AG04449 (cell line): ENCODE results near the gene PPL.

Source experiments
- CTCF ChIA-PET: fragments of 350-600 bp; formaldehyde crosslinking; extraction: SDS; loops from one replicate; lab custom pipeline; 2021; ENCODE audit warnings: antibody characterized with exemption; lab: Yijun Ruan, JAX
- POLR2A ChIA-PET: fragments of 400-600, 350-600 bp; formaldehyde crosslinking; extraction: SDS; loops from one replicate; lab custom pipeline; 2020; ENCODE audit warnings: antibody characterized with exemption, inconsistent platforms; lab: Yijun Ruan, JAX
- DNase-seq: peaks from one replicate; pipeline ENCODE4 v3.0.0-alpha.2; 2010; ENCODE audit warnings: low read depth, low spot score
- H3K4me3 ChIP-seq: 2 replicates; pipeline ENCODE4 v1.5.1; 2011; ENCODE audit warnings: low read depth, mild to moderate bottlenecking, control low read depth, low read length
- TF ChIP-seq, protein P1 (sequence below): IDR thresholded peaks from one replicate; pipeline ENCODE4 v1.5.1; 2011; ENCODE audit warnings: mild to moderate bottlenecking, moderate library complexity, low read length, control low read depth, inconsistent platforms; ENCODE audit not compliant: insufficient read depth; ENCODE audit errors: missing control alignments

The PPL gene

DNA sequence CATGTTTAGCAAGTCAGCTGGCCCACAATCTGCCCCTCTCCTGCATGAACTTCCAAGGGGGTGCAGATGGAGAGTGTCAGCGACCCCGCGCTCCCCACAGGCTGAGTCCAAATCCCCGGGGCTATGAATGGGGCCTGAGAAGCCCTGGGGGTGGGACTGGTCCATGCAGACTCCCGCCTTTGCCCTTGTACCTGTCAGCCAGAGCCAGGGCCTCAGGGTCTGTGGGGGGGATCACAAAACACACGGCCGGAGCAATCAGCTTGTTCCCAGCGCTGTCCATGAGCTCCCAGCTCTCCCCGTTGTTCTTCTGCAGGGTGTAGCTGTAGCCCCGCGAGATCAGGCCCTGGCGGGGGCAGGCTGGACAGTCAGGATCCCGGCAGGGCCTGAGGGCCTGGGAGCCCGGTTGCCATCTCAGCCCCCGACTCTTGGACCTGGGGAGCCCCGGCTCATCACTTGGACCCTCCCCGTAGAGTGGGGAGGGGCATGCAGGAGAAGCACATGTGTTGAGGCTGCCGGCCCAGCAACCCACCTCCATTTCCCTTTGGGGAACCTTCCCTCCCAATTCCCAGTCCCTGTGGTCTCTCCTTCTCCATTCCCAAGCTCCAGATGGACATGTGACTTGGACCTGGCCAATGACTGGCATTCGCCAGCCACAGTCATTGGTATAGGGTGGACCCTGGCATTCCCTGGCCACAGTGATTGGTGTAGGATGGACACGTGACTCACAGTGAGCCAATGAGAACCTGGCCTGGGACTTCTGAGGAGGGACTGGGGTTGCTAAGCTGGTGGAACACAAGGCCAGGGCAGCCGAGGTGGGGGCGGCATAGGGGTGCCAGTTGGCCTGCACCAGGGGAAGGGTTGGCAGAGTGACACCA lies 42.4 kb downstream of the PPL start:
- no peak overlapping the region for H3K4me3 ChIP-seq
- ChIA-PET POLR2A (no interaction called here), CTCF (no interaction called here)
- TF ChIP-seq, protein P1, sequence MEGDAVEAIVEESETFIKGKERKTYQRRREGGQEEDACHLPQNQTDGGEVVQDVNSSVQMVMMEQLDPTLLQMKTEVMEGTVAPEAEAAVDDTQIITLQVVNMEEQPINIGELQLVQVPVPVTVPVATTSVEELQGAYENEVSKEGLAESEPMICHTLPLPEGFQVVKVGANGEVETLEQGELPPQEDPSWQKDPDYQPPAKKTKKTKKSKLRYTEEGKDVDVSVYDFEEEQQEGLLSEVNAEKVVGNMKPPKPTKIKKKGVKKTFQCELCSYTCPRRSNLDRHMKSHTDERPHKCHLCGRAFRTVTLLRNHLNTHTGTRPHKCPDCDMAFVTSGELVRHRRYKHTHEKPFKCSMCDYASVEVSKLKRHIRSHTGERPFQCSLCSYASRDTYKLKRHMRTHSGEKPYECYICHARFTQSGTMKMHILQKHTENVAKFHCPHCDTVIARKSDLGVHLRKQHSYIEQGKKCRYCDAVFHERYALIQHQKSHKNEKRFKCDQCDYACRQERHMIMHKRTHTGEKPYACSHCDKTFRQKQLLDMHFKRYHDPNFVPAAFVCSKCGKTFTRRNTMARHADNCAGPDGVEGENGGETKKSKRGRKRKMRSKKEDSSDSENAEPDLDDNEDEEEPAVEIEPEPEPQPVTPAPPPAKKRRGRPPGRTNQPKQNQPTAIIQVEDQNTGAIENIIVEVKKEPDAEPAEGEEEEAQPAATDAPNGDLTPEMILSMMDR: no peak
- no peak for DNase-seq

DNA sequence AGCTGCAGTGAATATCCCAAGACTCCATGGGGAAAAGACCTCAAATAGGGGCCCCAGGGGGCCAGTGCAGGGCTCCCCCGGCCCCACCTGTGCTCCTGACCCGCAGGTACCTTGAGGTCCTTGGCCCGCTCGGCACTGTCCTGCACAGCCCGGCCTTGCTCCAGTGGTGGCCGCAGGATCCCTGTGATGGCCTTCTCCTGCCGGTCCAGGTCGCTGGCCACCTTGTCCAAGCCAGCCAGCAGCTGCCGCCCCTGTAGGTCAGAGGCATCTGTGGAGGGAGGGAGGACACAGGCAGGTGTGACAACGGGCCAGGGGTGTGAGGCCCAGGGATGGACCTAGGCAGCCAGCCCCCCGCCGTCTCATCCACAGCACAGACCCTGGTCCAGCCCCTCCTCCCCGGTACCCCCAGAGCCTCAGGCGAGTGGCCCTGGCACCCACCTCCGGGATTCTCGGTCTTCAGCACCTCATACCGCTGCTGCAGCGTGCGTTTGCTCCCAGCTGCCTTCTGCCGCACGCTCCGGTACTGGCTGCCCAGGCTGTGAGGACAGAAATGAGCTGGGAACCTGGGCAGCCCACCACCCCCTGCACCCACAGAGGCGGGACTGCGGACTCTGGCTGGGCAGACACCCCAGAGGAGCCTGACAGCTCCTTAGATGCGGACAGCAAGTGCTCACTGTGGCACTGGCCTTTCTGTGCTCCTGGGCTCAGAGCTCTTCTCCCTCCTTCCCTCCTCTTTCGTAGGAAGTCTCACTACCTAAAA lies 43.7 kb downstream of the PPL start:
- POLR2A ChIA-PET: interaction anchor here (1.5 kb wide), 1 partner anchor 18 kb away, joined by 3 read pairs; no protein-coding TSS in a partner anchor
- H3K4me3 ChIP-seq: no peak overlapping the region
- CTCF ChIA-PET: interaction anchor here (0.9 kb wide), 1 partner anchor 43 kb away, joined by 5 read pairs; no protein-coding TSS in a partner anchor
- no peak for DNase-seq
- TF ChIP-seq, protein P1: no peak

DNA sequence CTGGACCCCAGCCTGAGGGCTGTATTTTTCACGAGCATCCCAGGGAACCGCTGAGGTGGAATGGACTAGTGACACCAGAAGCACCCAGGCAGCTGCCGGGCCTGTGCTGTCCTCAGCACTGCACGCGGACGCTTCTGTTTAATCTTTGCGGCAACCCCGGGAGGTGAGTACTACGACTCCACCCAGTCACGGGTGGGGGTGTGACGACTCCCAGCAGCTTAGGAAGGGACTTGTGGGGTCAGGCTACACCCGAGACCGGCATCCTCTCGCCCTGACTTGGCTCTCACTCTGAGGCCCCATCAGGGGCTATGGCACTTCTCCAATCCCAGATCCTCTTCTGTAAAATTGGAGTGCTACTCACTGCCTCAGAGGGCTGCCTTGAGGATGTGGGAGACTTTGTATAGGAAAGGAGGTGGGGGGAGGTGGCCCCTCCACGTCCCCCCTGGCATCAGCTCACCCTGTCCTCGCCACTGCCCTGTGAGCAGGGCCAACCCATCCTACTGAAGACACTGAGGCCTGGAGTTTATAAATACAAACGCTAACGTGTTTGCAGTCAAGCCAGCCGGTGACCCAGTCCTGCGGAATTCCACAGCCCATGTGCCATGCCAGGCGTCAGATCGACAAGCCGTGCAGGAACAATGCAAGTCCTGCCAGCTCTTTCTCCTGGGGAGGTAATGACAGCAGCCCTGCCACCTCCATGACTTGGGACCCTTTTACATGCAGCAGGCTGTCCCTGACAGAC lies 44.4 kb downstream of the PPL start:
- ChIA-PET CTCF (interaction anchor here (0.9 kb wide), 1 partner anchor 42 kb away, joined by 5 read pairs; no protein-coding TSS in a partner anchor), POLR2A (interaction anchor here (1.5 kb wide), 1 partner anchor 19 kb away, joined by 3 read pairs; no protein-coding TSS in a partner anchor)
- TF ChIP-seq, protein P1: no peak
- DNase-seq: no peak
- no peak overlapping the region for H3K4me3 ChIP-seq

DNA sequence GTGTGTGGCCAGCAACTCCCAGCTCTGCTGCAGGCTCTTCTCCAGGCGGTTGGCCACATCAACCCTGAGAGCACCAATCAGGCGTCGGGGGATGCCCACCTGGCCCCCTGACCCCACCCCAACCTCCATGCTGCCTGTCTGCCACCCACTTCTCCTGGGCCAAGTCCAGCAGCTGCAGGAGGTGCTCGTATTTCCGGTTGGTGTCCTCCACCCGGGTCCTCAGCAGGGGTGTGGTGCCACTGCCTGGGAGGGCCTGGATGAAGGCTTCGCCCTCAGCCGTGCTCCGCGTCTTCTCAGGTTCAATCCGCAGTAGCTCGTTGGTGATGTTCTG lies 45.1 kb downstream of the PPL start:
- CTCF ChIA-PET: interaction anchor here (1.4 kb wide), 1 partner anchor 14 kb away, joined by 4 read pairs; no protein-coding TSS in a partner anchor
- no peak overlapping the region for H3K4me3 ChIP-seq
- TF ChIP-seq, protein P1: no peak

DNA sequence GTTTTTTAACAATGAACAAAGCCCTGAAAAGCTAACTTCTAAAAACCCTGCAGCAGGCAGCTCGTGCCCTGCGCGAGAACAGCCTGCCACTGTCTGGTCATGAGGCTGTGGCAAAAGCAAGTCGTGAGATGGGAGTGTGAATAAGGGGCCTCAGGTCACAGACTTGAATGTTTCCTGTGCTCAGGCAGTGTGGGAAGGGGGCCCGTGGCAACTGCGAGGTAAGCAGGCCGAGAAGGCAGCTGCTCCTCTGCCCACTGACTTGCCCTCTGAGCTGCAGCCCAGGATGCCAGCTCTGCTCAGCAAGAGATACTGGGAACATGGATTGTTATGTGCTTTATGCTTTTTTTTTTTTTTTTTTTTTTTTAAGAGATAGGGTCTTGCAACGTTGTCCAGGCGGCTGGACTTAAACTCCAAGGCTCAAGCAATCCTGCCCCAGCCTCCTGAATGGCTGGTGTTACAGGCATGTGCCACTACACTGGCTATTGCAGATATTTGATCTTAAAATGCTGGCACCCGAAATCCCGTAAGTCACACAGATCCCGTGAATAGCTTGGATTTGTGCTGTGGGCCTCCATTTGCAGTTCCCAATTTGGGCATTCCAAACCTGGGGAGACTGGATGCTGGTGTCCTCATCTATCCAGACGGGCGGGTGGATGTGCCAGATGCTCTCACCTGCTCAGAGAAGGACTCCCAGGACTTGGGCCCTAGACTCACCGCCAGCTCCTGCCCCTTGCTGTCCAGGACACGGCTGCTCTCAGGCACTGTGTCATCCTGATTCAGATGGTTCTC lies 45.7 kb downstream of the PPL start:
- no peak for DNase-seq
- POLR2A ChIA-PET: interaction anchor here (1.5 kb wide), 1 partner anchor 20 kb away, joined by 3 read pairs; no protein-coding TSS in a partner anchor
- H3K4me3 ChIP-seq: no peak overlapping the region
- CTCF ChIA-PET: interaction anchor here (1.4 kb wide), 1 partner anchor 15 kb away, joined by 4 read pairs; no protein-coding TSS in a partner anchor
- TF ChIP-seq, protein P1: no peak

More for the DNA sequence above, 45.1 kb downstream of the PPL start:
- POLR2A ChIA-PET: interaction anchor here (1.5 kb wide), 1 partner anchor 20 kb away, joined by 3 read pairs; no protein-coding TSS in a partner anchor
- DNase-seq: no peak
